HepG2 (cell line): ENCODE measurements around the gene ANTXR1. TPM values are rescaled to one million over a fixed set of nuclear protein-coding genes. Genes with fewer than 3 reads are reported as not detected.

Experiments used
- ATF1 ChIP-seq: IDR thresholded peaks from 2 replicates; pipeline ENCODE4 v1.6.1; 2016; ENCODE audit warnings: mild to moderate bottlenecking, control low read depth
- GLI4 ChIP-seq: sonication (generic); formaldehyde crosslinking; IDR thresholded peaks from 2 replicates; pipeline ENCODE4 v1.5.1; 2020; ENCODE audit warnings: missing genetic modification reagents, mild to moderate bottlenecking, moderate library complexity, borderline replicate concordance
- HIVEP1 ChIP-seq: sonication (generic); formaldehyde crosslinking; IDR thresholded peaks from 2 replicates; pipeline ENCODE4 v1.4.0; 2020; ENCODE audit warnings: mild to moderate bottlenecking, missing genetic modification reagents
- HOXA7 ChIP-seq: sonication (generic); formaldehyde crosslinking; IDR thresholded peaks from 2 replicates; pipeline ENCODE4 v1.8.1; 2022; ENCODE audit warnings: mild to moderate bottlenecking, missing genetic modification reagents, moderate library complexity
- KDM4B ChIP-seq: sonication (generic); formaldehyde crosslinking; IDR thresholded peaks from 2 replicates; pipeline ENCODE4 v1.4.0; 2020; ENCODE audit warnings: missing genetic modification reagents
- KMT2B ChIP-seq: IDR thresholded peaks from 2 replicates; pipeline ENCODE4 v1.6.1; 2016; ENCODE audit warnings: missing genetic modification reagents, missing compliant biosample characterization
- NFE2L1 ChIP-seq: sonication (generic); formaldehyde crosslinking; IDR thresholded peaks from 2 replicates; pipeline ENCODE4 v1.4.0; 2020; ENCODE audit warnings: missing genetic modification reagents, mild to moderate bottlenecking, borderline replicate concordance
- PPARG ChIP-seq: conservative IDR thresholded peaks from 2 replicates; pipeline ENCODE4 v1.6.1; 2016; ENCODE audit warnings: missing biosample characterization, missing genetic modification reagents
- RXRB ChIP-seq: IDR thresholded peaks from 2 replicates; pipeline ENCODE4 v1.6.1; 2016; ENCODE audit warnings: borderline replicate concordance, missing genetic modification reagents, missing compliant biosample characterization
- TRIM24 ChIP-seq: sonication (generic); formaldehyde crosslinking; IDR thresholded peaks from 2 replicates; pipeline ENCODE4 v1.8.0; 2022; ENCODE audit warnings: mild to moderate bottlenecking, missing genetic modification reagents
- ZNF547 ChIP-seq: sonication (generic); formaldehyde crosslinking; IDR thresholded peaks from 2 replicates; pipeline ENCODE4 v1.5.1; 2020; ENCODE audit warnings: mild to moderate bottlenecking, missing genetic modification reagents
- ZNF558 ChIP-seq: sonication (generic); formaldehyde crosslinking; IDR thresholded peaks from 2 replicates; pipeline ENCODE4 v1.9.0; 2022; ENCODE audit warnings: mild to moderate bottlenecking, missing genetic modification reagents, borderline replicate concordance
- ZNF644 ChIP-seq: IDR thresholded peaks from 2 replicates; pipeline ENCODE4 v1.6.1; 2016; ENCODE audit warnings: low read depth
- polyA plus RNA-seq, 8 experiments: library from polyadenylated mRNA; depleted of rRNA in 3 of 8; stranded (reverse) in 7 of 8; unstranded in 1 of 8; fragments of >200 nt; fragmentation: Illumina TruSeq in 4 of 8; extraction: Trizol in 4 of 8; gene quantifications; 2 replicates each; pipeline versions ENCODE4 v1.2.1 to v1.2.3, GENCODE V29; 2011 to 2016; ENCODE audit warnings: low read depth in 4 of 8, missing spikeins in 1 of 8, mixed read lengths in 1 of 8; ENCODE audit not compliant: insufficient read depth in 1 of 8
- total RNA-seq, 5 experiments: library from RNA; depleted of rRNA; stranded (reverse); fragments of >200 nt; fragmentation: Illumina TruSeq; extraction: Trizol; gene quantifications; 2 replicates each; pipeline ENCODE4 v1.2.3, GENCODE V29; 2016; ENCODE audit warnings: low read depth in 1 of 5
- TF ChIP-seq, protein P1 (sequence below): sonication (generic); formaldehyde crosslinking; IDR thresholded peaks from 2 replicates; pipeline ENCODE4 v1.4.0; 2020; ENCODE audit warnings: missing genetic modification reagents
- TF ChIP-seq, protein P2 (sequence below): sonication (generic); formaldehyde crosslinking; IDR thresholded peaks from 2 replicates; pipeline ENCODE4 v1.4.0; 2020; ENCODE audit warnings: missing genetic modification reagents
- TF ChIP-seq, protein P3 (sequence below): sonication (generic); formaldehyde crosslinking; IDR thresholded peaks from 2 replicates; pipeline ENCODE4 v1.4.0; 2020; ENCODE audit warnings: mild to moderate bottlenecking, low read depth, missing genetic modification reagents
- TF ChIP-seq, protein P4 (sequence below): sonication (generic); formaldehyde crosslinking; IDR thresholded peaks from 2 replicates; pipeline ENCODE4 v1.4.0; 2020; ENCODE audit warnings: missing genetic modification reagents, borderline replicate concordance

The ANTXR1 gene
- total and polyA plus RNA-seq, 2 of the 13 experiments (the other 11 are each of a cell fraction or from before 2014, with no cell fraction given), result 4.5 to 12.7 TPM

GRCh38 chr2:69223759-69224511 lies 211.0 kb downstream of the ANTXR1 start (continued):
- TF ChIP-seq KDM4B (0 out of 2 replicates have a peak, but pooled peaks have one; percentile 42), ZNF558 (CRISPR knock-in tag) (no peak), GLI4 (CRISPR knock-in tag) (no peak), KMT2B (no peak), ZNF644 (CRISPR knock-in tag) (0 out of 2 replicates have a peak, but pooled peaks have one; percentile 16), ATF1 (CRISPR knock-in tag) (no peak), PPARG (peak; percentile 97), NFE2L1 (CRISPR knock-in tag) (no peak), TRIM24 (CRISPR knock-in tag) (0 out of 2 replicates have a peak, but pooled peaks have one; percentile 15), ZNF547 (CRISPR knock-in tag) (no peak), HIVEP1 (CRISPR knock-in tag) (no peak), RXRB (CRISPR knock-in tag) (peak; percentile 94), HOXA7 (CRISPR knock-in tag) (no peak)
- TF ChIP-seq, protein P1, sequence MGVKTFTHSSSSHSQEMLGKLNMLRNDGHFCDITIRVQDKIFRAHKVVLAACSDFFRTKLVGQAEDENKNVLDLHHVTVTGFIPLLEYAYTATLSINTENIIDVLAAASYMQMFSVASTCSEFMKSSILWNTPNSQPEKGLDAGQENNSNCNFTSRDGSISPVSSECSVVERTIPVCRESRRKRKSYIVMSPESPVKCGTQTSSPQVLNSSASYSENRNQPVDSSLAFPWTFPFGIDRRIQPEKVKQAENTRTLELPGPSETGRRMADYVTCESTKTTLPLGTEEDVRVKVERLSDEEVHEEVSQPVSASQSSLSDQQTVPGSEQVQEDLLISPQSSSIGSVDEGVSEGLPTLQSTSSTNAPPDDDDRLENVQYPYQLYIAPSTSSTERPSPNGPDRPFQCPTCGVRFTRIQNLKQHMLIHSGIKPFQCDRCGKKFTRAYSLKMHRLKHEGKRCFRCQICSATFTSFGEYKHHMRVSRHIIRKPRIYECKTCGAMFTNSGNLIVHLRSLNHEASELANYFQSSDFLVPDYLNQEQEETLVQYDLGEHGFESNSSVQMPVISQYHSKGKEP (CRISPR knock-in tag), result no peak
- TF ChIP-seq, protein P2, sequence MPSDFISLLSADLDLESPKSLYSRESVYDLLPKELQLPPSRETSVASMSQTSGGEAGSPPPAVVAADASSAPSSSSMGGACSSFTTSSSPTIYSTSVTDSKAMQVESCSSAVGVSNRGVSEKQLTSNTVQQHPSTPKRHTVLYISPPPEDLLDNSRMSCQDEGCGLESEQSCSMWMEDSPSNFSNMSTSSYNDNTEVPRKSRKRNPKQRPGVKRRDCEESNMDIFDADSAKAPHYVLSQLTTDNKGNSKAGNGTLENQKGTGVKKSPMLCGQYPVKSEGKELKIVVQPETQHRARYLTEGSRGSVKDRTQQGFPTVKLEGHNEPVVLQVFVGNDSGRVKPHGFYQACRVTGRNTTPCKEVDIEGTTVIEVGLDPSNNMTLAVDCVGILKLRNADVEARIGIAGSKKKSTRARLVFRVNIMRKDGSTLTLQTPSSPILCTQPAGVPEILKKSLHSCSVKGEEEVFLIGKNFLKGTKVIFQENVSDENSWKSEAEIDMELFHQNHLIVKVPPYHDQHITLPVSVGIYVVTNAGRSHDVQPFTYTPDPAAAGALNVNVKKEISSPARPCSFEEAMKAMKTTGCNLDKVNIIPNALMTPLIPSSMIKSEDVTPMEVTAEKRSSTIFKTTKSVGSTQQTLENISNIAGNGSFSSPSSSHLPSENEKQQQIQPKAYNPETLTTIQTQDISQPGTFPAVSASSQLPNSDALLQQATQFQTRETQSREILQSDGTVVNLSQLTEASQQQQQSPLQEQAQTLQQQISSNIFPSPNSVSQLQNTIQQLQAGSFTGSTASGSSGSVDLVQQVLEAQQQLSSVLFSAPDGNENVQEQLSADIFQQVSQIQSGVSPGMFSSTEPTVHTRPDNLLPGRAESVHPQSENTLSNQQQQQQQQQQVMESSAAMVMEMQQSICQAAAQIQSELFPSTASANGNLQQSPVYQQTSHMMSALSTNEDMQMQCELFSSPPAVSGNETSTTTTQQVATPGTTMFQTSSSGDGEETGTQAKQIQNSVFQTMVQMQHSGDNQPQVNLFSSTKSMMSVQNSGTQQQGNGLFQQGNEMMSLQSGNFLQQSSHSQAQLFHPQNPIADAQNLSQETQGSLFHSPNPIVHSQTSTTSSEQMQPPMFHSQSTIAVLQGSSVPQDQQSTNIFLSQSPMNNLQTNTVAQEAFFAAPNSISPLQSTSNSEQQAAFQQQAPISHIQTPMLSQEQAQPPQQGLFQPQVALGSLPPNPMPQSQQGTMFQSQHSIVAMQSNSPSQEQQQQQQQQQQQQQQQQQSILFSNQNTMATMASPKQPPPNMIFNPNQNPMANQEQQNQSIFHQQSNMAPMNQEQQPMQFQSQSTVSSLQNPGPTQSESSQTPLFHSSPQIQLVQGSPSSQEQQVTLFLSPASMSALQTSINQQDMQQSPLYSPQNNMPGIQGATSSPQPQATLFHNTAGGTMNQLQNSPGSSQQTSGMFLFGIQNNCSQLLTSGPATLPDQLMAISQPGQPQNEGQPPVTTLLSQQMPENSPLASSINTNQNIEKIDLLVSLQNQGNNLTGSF (CRISPR knock-in tag), result no peak
- TF ChIP-seq, protein P3, sequence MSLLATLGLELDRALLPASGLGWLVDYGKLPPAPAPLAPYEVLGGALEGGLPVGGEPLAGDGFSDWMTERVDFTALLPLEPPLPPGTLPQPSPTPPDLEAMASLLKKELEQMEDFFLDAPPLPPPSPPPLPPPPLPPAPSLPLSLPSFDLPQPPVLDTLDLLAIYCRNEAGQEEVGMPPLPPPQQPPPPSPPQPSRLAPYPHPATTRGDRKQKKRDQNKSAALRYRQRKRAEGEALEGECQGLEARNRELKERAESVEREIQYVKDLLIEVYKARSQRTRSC (CRISPR knock-in tag), result 0 out of 2 replicates have a peak, but pooled peaks have one; percentile 51
- TF ChIP-seq, protein P4, sequence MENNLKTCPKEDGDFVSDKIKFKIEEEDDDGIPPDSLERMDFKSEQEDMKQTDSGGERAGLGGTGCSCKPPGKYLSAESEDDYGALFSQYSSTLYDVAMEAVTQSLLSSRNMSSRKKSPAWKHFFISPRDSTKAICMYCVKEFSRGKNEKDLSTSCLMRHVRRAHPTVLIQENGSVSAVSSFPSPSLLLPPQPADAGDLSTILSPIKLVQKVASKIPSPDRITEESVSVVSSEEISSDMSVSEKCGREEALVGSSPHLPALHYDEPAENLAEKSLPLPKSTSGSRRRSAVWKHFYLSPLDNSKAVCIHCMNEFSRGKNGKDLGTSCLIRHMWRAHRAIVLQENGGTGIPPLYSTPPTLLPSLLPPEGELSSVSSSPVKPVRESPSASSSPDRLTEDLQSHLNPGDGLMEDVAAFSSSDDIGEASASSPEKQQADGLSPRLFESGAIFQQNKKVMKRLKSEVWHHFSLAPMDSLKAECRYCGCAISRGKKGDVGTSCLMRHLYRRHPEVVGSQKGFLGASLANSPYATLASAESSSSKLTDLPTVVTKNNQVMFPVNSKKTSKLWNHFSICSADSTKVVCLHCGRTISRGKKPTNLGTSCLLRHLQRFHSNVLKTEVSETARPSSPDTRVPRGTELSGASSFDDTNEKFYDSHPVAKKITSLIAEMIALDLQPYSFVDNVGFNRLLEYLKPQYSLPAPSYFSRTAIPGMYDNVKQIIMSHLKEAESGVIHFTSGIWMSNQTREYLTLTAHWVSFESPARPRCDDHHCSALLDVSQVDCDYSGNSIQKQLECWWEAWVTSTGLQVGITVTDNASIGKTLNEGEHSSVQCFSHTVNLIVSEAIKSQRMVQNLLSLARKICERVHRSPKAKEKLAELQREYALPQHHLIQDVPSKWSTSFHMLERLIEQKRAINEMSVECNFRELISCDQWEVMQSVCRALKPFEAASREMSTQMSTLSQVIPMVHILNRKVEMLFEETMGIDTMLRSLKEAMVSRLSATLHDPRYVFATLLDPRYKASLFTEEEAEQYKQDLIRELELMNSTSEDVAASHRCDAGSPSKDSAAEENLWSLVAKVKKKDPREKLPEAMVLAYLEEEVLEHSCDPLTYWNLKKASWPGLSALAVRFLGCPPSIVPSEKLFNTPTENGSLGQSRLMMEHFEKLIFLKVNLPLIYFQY, result no peak
